Measurements from ENCODE around the gene RBFOX2.

The RBFOX2 gene

DNA sequence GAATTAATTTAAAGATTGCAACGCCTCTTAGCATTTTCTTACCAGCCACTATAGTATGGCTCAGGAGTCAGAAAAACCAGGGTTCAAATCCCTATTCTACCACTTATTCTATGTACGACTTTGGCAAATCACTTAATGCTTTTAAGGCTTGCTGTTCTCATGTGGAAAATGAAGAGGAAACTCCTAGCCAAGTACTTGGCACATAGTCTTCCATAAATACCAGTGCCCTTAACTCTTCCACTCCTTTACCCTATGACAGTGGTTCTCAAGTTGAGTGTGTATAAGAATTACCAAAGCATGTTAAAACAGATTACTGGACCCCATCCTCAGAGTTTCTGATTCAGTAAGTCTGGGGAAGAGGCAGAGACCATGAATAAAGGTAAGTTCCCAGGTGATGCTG, 107.6 kb downstream of the RBFOX2 start:
- peak in 1 of 2 experiments; percentile 11 for DNase-seq

DNA sequence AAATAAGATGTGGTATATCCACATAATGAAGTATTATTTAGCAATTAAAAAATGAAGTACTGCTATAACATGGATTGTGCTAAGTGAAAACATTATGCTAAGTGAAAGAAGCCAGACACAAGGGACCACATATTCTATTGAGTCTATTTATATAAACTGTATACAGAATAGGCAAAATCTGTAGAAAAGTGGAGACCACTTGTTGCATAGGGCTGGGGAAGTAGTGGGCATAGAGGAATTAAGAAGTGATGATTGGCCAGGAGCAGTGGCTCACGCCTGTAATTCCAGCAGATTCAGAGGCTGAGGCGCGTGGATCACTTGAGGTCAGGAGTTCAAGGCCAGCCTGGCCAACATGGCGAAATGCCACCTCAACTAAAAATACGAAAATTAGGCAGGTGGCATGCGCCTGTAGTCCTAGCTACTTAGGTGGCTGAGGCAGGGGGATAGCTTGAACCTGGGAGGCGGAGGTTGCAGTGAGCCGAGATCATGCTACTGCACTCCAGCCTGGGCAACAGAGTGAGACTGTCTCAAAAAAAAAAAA, 109.6 kb downstream of the RBFOX2 start:
- no peak for DNase-seq

DNA sequence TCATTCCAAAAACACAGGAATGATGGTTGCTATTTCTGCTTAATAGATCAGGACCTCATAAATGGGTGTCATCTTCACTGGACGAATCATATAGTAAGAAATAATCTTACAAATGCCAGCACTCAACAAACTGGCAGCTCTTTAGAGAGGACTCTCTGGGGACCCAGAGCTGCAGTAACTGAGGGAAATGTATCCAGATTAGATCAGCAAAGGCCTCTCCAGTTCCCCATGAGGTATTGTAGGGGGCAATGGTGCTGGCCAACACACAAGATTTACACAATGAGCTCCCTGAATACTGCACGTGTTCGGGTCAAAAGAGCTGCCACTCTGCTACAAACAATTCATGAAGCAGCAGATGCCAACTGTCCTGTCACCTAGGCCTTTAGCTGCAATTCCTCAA, 110.2 kb downstream of the RBFOX2 start:
- no peak for DNase-seq

DNA sequence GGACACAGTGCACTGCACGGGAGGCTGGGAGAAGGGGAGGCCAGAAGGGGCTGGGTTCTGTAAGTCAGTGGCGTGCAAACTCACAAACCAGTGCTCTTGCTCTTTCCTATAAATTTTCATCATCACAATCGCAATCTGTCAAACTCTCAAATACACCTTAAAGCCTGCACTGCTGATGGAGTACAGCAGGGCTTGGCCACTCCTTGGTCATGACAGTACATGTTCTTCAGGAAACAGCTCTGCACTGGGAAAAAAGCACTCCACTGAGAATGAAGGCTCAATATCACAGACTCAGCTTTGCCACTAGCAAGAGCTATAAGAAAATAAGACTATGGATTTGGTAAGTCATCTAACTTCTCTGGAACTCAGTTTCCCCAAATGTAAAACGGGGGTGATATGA, 111.0 kb downstream of the RBFOX2 start:
- DNase-seq, result no peak

DNA sequence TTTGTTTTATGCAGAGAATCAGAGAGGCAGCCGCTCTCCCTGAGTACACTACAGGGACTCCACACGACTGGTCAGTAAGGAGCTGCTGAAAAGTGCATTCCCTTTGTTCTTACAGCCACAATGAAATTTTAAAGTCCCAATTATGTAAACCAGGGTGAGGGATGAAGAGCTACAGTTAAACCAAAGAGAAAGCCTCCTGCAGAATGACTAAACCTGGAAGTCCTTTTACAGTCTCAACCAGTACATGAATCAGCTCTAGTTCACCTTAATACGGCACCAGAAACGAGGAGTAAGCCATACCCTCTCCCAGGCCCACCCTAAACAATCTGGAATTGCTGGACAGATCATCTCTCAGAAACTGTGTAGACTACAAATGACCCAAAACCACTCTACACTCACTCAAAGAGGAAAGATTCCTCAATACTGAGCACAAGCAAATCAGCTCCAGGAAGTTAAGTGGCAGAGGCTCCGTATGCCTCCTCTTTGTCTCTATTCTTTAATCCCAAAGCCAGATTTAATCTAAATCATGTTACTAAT, 113.1 kb downstream of the RBFOX2 start:
- DNase-seq, result peak in 1 of 2 experiments; percentile 25

DNA sequence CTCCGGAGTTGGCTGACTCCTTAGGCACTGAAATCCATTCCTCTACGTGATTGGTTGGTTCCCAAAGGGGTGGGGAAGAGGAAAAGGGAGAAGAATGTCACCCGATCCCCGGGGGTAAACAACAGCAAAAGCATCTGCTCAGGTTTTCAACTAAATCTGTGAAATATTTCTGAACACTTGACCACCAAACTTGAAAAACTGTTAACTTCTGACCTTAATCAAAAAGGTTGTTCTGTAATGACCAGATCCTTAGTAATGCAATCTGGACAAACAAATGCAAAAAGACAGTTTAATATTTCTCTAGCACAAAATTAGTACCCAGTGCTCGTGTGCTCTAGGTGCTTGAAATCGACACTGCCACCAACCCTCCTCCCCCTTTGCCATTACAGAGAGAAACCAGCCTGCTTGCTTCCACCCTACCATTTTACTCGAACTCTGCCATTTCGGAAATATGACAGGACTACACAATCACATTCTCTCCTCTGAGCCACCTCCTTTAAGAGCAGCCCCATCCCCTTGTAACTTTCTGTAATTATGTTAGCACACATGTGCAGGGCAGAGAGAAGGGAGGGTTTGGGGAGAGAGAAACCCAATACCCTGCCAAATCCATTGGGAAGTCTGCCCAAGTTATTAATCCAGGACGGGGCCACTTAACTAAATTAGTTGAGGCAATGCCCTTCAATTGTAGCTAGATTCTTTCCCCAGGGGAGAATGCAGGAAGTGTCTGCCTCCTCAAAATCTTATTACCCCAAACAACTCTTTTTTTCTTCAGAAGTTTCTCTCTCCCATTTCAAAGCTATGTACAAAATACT, 113.8 kb downstream of the RBFOX2 start:
- DNase-seq, result peak; percentile 91 to 94

DNA sequence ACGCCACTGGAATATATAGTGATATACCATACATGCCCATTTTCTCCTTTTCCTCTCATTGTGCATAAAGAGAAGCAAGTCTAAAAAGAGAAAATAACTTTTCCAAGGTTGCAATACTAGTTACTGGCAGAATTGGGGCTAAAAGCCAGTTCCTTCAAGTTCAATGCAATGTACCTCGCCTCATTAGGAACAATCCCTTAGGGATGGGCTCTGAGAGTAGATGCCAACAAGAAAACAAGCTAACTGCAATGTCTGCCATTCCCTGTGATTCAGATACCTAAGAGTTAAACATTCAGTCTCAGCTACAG, 114.3 kb downstream of the RBFOX2 start:
- no peak for DNase-seq

DNA sequence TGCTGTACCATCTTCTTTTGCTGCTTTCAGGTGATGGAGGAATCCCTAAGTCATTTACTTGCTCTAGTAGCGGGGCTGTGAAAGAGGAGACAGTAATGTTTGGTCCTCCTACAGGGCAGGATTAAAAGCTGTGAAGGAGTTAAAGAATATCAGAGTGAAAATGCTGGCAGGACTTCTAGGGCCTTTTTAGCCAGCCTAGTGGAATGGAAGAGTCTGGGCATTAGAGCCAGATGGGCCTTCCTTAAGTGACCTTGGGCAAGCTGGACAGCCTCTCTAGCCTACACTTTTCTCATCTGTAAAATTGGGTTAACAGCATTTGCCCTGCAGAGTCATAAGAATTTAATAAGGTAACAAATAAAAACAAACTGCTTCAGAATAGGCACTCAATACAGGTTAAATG, 114.7 kb downstream of the RBFOX2 start:
- DNase-seq, result peak in 1 of 2 experiments; percentile 24

DNA sequence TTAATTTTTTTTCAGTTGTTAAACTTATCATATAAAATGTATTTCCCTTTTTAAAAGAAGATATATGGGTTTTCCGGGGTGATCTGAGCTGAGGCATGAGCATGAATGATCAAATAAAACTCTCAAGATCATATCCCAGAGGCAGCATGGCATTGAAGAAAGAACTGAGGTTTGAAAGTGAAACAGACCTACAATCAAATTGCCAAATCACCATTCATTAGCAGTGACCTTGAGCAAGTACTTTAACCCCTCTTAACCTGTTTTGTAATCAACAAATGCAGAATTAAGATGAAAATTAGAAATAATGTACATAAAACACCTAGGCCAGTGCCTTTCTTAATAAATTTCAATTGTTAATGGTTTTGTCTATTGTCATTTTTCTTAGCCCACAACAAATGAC, 116.0 kb downstream of the RBFOX2 start:
- no peak for DNase-seq

DNA sequence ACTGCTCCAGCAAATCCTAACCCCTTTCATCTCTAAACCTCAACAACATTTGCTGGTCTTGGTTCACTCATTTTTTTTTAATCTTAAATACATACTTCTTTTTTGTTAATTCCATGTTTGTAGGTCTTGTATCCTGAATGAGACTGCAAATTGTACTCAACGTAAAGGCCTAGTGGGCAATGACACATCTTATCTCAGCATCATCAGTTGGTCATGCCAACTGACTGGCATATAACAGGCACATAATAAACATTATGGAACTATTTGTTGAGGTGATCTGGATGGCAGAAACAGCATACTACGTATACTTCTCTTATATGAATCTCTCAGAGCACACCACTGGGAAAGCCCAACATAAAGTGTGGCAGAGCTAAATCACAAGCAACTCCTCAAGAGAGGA, 116.7 kb downstream of the RBFOX2 start:
- no peak for DNase-seq

DNA sequence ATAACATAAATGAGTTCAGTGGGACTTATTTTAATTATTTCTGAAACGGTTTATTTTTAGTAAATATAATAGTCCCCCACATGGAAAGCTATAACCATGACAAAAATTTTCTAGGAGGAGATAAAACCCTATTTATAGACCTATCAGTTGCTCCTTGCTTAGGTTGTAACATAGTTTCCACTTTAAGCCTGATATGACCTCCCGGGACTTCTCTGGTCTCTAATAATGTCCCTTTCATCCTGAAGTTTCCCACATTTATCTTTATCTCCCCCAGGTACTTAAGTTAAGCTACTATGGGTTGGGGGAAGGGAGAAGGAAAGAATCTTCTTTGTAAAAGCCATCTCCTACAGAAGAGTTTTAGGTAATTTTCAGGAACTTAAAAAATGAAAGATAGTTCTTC, 117.7 kb downstream of the RBFOX2 start:
- DNase-seq, result no peak

DNA sequence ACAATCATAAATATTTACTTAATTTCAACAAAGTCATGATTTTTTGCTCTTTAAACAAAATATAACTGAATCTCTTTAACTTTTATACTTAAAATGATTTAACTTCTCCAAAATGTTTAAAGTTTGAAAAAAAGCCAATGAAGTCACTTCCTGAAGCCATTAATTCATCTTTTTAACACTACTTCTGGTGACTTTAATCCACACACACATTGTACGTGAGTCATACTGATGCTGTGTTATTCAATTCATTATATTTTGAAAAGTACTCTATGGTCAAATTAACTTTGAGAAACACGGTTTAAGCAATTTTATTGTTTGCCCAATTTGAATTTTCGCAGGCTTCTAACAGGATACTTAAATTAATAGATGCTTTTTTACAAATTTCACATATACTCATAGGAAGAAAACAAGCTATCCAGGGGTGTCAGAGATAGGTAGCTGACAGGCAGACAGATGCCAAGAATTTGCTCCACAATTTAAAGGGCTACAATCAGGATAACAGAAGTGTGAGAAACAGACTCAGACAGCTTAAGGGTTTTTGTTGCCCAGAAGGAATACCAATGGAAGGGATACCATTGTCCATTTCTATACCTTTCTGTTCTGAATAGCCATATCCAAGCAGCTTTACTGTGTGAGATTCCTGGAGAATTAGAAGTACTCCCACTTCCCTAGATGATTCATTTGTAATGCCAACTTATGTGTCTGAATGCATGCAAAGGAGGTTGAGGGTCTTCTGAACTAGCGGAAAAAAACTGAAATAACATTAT, 118.4 kb downstream of the RBFOX2 start:
- no peak for DNase-seq

DNA sequence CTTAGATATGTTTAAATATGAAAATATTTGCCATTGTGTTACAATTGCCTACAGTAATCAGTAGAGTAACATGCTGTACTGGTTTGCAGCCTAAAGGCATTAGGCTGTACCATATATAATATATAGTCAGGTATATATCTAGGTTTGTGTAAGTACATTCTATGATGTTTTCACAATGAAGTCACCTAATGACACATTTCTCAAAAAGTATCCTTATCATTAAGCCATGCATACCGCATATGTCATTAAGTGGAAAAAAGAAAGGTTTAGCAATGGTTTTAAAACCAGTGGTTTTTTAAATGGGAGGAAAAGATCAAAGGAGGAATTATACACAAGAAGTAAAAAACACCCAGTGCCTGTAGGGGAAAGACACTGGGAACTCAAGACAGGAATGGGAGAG, 122.7 kb downstream of the RBFOX2 start:
- DNase-seq, result no peak

DNA sequence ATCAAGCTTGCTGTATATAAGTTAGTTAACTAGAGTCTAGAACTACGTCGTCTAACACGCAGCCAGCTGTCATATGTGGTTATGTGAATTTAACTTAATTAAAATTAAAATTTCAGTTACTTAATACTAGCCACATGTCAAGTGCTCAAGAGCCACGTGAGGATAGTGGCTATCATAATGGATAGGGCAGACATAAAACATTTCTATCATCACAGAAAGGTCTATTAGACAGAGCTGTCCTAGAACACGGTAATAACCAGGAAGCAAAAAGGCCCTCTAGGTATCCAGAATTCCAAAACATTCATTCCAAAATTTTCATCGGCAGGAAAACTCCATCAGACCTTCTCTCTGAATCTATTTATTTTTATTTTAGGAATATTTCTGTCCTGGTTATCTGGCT, 123.9 kb downstream of the RBFOX2 start:
- DNase-seq, result no peak

DNA sequence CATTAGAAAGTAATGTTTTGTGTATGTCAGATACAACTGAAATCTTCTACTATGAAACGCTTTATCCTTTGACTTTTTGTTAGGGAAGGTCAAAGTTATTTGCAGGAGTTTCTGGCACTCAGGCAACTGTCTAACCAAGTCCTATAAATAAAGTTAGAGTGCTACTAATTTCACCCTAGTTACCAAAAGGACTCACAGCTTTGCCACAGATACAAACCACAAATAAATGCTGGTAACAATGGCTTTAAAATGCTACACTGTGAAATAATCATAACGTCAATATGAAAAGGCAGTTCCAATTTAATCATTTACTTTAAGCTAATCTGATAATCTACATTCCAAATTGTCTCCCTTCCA, 124.3 kb downstream of the RBFOX2 start:
- DNase-seq, result no peak

DNA sequence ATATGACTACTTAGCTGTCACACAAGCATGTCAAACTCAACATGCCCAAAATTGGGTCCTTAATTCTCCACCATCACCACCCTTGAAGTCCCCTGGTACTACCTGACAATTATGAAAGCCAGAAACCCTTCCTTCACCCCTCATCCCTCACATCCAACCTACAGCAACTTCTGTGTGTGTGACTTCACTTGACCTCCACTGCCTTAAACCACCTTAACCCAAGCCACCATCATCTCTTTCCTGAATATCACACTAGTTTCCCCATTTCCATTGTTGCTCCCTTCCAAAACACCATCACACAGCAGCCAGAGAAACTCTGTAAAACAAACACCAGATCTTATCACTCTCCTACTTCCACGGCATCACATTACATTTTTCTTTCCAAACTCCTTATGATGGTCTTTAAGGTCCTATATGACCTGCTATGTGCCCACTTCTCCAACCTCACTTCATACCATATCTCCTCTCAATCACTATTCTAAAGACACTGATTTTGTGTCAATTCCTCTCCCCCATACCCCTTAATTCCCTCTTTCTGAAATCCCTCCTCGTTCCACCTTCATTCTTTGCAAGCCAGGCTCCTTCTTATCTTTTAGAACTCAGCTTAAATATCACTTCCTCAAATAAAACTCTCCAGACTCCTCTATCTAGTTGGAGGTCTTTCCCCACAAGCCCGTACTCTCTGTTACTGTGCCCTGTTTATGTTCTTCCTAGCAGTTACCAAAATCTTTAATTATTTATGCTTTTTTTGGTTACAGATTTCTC, 124.9 kb downstream of the RBFOX2 start:
- no peak for DNase-seq

DNA sequence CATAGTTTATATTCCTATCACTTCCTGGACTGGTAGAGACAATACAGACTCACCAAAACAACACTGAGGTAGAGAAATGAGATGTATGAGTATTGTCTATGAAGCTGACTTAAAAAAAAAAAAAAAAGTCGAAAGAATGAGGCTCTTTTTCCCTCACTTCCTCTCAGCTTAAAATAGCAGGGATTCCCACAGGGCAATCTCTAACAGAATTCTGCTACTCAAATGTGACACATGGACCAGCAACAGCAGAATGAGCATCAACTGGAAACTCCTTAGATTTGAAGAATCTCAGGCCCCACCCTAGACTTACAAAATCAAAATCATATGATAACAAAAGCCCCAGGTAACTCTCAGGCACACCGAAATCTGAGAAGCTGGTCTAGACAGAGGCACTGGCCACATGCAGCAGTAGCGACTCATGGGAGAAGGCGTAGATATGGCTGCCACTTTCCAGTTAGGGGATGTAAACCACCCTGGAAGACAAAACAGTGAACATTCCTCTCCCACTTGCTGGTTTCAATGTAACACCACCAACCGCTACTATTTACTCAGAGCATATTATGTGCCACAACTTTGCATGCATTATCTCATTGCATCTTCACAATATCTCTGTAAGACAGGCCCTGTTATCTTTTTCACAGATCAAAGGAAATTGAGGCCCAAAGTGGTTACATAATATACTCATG, 128.0 kb downstream of the RBFOX2 start:
- no peak for DNase-seq

DNA sequence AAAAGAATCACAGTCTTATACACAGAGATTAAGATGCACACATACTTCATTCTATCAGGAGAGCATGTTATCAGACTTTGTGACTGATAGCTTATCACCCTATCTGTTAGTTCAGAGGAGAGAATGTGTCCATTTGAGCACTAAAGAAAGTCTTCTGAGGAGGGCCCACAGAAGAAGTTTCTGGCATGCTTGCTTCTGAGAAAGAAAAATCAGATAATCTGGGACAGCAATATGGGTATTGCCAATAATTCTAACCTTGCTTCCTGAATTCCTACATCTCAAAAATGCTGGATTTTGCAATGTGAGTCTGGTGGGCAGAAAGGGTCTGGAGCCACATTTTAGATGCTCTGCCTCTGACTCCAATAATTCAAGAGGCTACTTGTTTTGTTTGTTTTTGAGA, 128.9 kb downstream of the RBFOX2 start:
- DNase-seq, result no peak

DNA sequence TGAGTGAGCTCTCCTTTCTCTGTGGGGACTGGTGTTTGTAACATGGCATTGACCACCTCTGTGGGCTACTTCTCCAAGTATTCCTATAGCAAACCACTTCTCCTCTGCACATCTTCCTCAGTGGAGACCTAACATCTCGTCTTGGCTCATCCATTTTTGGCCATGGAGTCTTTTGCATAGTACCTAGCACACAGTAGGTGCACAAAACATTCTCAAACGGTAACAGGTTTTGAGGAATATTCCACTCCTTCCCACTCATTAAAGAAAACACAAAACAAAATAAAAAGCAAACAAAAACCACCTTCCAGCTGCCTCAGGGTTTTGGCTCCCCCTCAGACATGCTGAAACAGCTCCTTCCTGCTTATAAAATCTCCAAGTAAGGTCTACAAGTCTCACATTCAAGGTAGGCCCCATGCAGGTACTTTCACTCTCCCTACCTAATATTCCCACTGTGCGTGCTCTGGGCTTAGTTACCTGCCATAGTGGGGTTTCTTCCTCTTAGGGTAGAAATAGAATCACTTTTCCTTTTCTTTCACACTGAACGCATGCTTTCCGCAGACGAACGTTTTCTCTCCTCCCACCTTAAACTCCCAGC, 132.4 kb downstream of the RBFOX2 start:
- DNase-seq, result no peak

DNA sequence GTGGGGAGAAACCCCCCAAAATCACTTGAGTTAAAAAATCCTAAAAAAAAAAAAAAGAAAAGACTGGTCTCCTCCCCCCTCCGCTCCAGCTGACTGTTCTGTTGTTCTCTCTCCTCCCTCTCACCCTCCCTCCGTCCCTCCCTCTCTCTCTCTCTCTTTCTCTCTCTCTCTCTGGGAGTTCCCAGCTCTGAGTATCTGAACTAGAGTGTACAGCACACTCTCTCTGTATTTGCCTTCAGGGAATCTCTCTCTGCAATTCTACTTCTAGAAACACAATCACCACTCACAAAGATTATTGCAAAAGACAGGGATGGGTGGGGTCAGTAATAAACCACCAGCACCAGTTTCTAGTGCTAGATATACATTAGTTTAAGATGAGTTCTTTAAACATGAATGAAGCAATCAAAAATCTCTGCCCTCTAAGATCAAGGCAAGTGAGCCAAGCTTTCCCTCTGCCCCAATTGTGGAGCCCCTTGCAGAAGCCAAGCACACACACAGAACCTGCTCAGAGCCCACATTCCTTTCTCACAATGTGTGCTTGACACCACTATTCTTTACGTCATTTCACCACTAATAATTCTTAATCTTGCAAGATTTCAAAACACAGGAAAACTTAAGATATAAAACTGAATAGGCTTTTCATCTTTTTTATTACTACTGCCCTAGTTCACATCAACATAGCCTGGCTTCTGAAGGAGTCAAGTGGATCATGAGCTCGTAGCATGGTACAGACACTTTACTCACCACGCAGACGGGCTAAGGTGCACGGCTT, 133.5 kb downstream of the RBFOX2 start:
- DNase-seq, result no peak

DNA sequence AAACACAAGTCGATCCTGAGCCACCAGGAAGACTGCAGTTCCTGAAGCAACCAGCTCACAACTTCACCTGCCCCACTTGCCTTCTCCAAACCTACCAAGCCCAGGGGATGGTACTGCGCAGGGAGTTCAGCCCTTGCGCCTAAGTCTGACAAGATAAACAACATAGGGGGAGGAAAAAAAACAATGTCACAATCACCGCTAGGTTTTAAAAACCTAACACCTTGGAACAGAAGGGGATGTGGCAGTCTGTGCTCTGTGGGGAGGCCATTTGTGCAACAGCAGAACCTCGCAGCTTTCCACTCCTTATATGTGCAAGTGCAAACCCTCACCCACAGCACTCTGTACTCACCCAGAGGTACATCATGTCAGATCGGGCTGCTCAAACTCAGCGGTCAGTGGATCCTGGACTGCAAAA, 134.2 kb downstream of the RBFOX2 start:
- no peak for DNase-seq

Measured in NCI-H446 (cell line).